Ovary (tissue), 9 donors: ENCODE data around the gene CLCNKB. TPM values are rescaled to one million over a fixed set of nuclear protein-coding genes. Genes with fewer than 3 reads are reported as not detected.

ENCODE experiments used
- DNase-seq, 5 donors: peaks; one replicate each; pipeline ENCODE4 v3.0.0-alpha.2; 2019 to 2020
- H3K27ac ChIP-seq, 2 donors: fragments of 200-600 bp; one replicate each; pipeline versions ENCODE4 v1.5.1 to v1.8.0; 2019 to 2022
- H3K27me3 ChIP-seq: fragments of 200-600 bp; one replicate; pipeline ENCODE4 v1.8.0; 2022
- H3K36me3 ChIP-seq: fragments of 200-600 bp; sonication (generic); one replicate; pipeline ENCODE4 v1.5.1; 2019
- H3K4me1 ChIP-seq: one replicate; pipeline ENCODE4 v1.8.1; 2013; ENCODE audit warnings: mild to moderate bottlenecking, moderate library complexity; ENCODE audit not compliant: insufficient read depth
- H3K4me3 ChIP-seq: fragments of 200-600 bp; sonication (generic); one replicate; pipeline ENCODE4 v1.5.1; 2017
- H3K9me3 ChIP-seq, 2 donors: fragments of 200-600 bp in 1 of 2; sonication (generic) in 1 of 2; one replicate each; pipeline versions ENCODE4 v1.5.1 to v1.8.1; 2013 to 2019; ENCODE audit warnings: mild to moderate bottlenecking in 1 of 2, moderate library complexity in 1 of 2
- CTCF ChIP-seq, 3 donors: fragments of 450-650 bp in 2 of 3; fragments of 200-600 bp in 1 of 3; IDR thresholded peaks; one replicate each; pipeline versions ENCODE4 v1.5.1 to v1.8.0; 2016 to 2022; ENCODE audit warnings: antibody characterized with exemption in 3 of 3, mild to moderate bottlenecking in 1 of 3
- EP300 ChIP-seq: sonication (generic); formaldehyde crosslinking; IDR thresholded peaks from one replicate; pipeline ENCODE4 v1.6.1; 2017; ENCODE audit warnings: antibody characterized with exemption
- POLR2A ChIP-seq: fragments of 450-650 bp; IDR thresholded peaks from one replicate; pipeline ENCODE4 v1.6.1; 2017; ENCODE audit warnings: antibody characterized with exemption, mild to moderate bottlenecking, moderate library complexity
- WGBS, 3 donors: extraction: QIAGEN DNeasy Blood & Tissue Kit in 1 of 3; methylation state at CpG; one replicate each; pipeline versions ENCODE4 v1.1.5 to v1.1.7; 2013 to 2017; 5-methylcytosine and 5-hydroxymethylcytosine counted together
- intact Hi-C, 4 donors: fragments of 100-400 bp; cut with DNase I; formaldehyde crosslinking; loops; one replicate each; pipeline versions ENCODE4 v1.11.0 to v1.15.1; 2022 to 2023
- polyA plus RNA-seq, 2 donors: library from polyadenylated mRNA; stranded (reverse); fragments of 200-250 nt in 1 of 2; fragments of 350-450 nt in 1 of 2; fragmentation: Illumina TruSeq in 1 of 2; extraction: RNeasy Lipid Tissue Mini Kit (QIAGEN cat#74804) in 1 of 2; gene quantifications; one replicate each; pipeline ENCODE4 v1.2.3, GENCODE V29; 2013 to 2014
- total RNA-seq, 7 donors: library from RNA; depleted of rRNA in 2 of 7; stranded (reverse); fragments of >200 nt in 2 of 7; fragmentation: NEBNext Ultra II Directional in 3 of 7; extraction: Animal tissue kit (Norgen Biotek cat#: 25700) in 3 of 7; gene quantifications; one replicate each; pipeline versions ENCODE4 v1.1.0 to v1.2.4, GENCODE V29; 2016 to 2023
- donor health status: DM: no; HTN: no; CAD: no; lungs with moderate emphysema.
- donor health status: DM: no; HTN: no; CAD: no.
- donor health status: Bipolar disorder and iron deficiency.
- donor health status: DM: yes; HTN: yes; CAD: no.
- donor health status: DM: no; HTN: no; CAD: no.
- donor health status: DM: yes; HTN: yes; CAD: no.

CLCNKB gene
- total and polyA plus RNA-seq, 9 donors: 0.18 to 8.2 (median 1.3) TPM; not detected in 1

- WGBS, 3 donors: 71 to 78% (median 73%) methylated on average over 6 of the region's 6 CpGs
- no peak for DNase-seq
- no peaks in the 10 kb centered on the region for H3K4me1 ChIP-seq
- no peak overlapping the region for H3K27ac ChIP-seq
- H3K27me3 ChIP-seq: no peaks in the 10 kb centered on the region
- no peaks in the 10 kb centered on the region for H3K36me3 ChIP-seq
- no peak for TF ChIP-seq POLR2A
- TF ChIP-seq EP300: no peak
- no peak for TF ChIP-seq CTCF (IDR thresholded peaks at IDR 0.05)
- intact Hi-C loops: loop anchor here in 1 of 4 donors (10.0 kb wide), 1 partner anchor 59 kb away; no protein-coding TSS in a partner anchor
- H3K4me3 ChIP-seq: no peak overlapping the region
- no peaks in the 10 kb centered on the region for H3K9me3 ChIP-seq
Observed at GRCh38 chr1:16085522-16085921, 41.9 kb downstream of the CLCNKB start.

GRCh38 chr1:16087733-16088132 lies 44.2 kb downstream of the CLCNKB start:
- H3K4me3 ChIP-seq: no peak overlapping the region
- H3K36me3 ChIP-seq: no peaks in the 10 kb centered on the region
- H3K4me1 ChIP-seq: no peaks in the 10 kb centered on the region
- no peak overlapping the region for H3K27ac ChIP-seq
- TF ChIP-seq CTCF (IDR thresholded peaks at IDR 0.05) (no peak), EP300 (no peak), POLR2A (no peak)
- intact Hi-C loops: loop anchor here in 1 of 4 donors (10.0 kb wide), 1 partner anchor 57 kb away; no protein-coding TSS in a partner anchor
- no peaks in the 10 kb centered on the region for H3K27me3 ChIP-seq
- H3K9me3 ChIP-seq: no peaks in the 10 kb centered on the region
- no peak for DNase-seq
- 71 to 76% (median 74%) methylated on average over 7 of the region's 7 CpGs for WGBS, 3 donors

GRCh38 chr1:16088351-16088911 lies 44.8 kb downstream of the CLCNKB start:
- 87 to 90% (median 89%) methylated on average over 16 to 17 of the region's 17 CpGs for WGBS, 3 donors
- H3K27ac ChIP-seq: no peak overlapping the region
- intact Hi-C loops: loop anchor here in 1 of 4 donors (10.0 kb wide), 1 partner anchor 56 kb away; no protein-coding TSS in a partner anchor
- no peak for DNase-seq
- no peaks in the 10 kb centered on the region for H3K9me3 ChIP-seq
- no peak overlapping the region for H3K4me3 ChIP-seq
- no peaks in the 10 kb centered on the region for H3K4me1 ChIP-seq
- H3K36me3 ChIP-seq: no peaks in the 10 kb centered on the region
- no peak for TF ChIP-seq EP300
- TF ChIP-seq POLR2A: no peak
- no peak for TF ChIP-seq CTCF (IDR thresholded peaks at IDR 0.05)
- H3K27me3 ChIP-seq: no peaks in the 10 kb centered on the region

- Histone ChIP-seq H3K36me3 (no peaks in the 10 kb centered on the region), H3K27ac (no peak overlapping the region), H3K27me3 (no peaks in the 10 kb centered on the region), H3K4me3 (no peak overlapping the region), H3K4me1 (no peaks in the 10 kb centered on the region), H3K9me3 (no peaks in the 10 kb centered on the region)
- intact Hi-C loops: loop anchor here in 1 of 4 donors (10.0 kb wide), 1 partner anchor 56 kb away; no protein-coding TSS in a partner anchor
- TF ChIP-seq POLR2A: no peak
- 67 to 73% (median 69%) methylated on average over 9 of the region's 9 CpGs for WGBS, 3 donors
- DNase-seq: peak in 1 of 5 donors; percentile 17
Observed at GRCh38 chr1:16088996-16089395, 45.4 kb downstream of the CLCNKB start.

- no peaks in the 10 kb centered on the region for H3K9me3 ChIP-seq
- H3K27ac ChIP-seq: no peak overlapping the region
- TF ChIP-seq CTCF (IDR thresholded peaks at IDR 0.05): no peak
- TF ChIP-seq POLR2A: no peak
- TF ChIP-seq EP300: no peak
- H3K36me3 ChIP-seq: no peaks in the 10 kb centered on the region
- no peaks in the 10 kb centered on the region for H3K4me1 ChIP-seq
- no peak for DNase-seq
- WGBS, 3 donors: 79 to 81% (median 81%) methylated on average over 4 to 5 of the region's 5 CpGs
- intact Hi-C loops: no loop called here
- no peak overlapping the region for H3K4me3 ChIP-seq
- no peaks in the 10 kb centered on the region for H3K27me3 ChIP-seq
Observed at GRCh38 chr1:16090076-16090826, 46.7 kb downstream of the CLCNKB start.
